Medulla oblongata (tissue), 1 donor: ENCODE measurements around the gene SRRD.
"Not testable (repeated sequence)": the region's sequence is repeated elsewhere in the genome, so short reads cannot be mapped to it uniquely, and the experiment has no call there.

Source experiments
- DNase-seq: peaks from one replicate; pipeline ENCODE4 v3.0.0-alpha.2; 2015; ENCODE audit errors: extremely low spot score

SRRD gene

DNA sequence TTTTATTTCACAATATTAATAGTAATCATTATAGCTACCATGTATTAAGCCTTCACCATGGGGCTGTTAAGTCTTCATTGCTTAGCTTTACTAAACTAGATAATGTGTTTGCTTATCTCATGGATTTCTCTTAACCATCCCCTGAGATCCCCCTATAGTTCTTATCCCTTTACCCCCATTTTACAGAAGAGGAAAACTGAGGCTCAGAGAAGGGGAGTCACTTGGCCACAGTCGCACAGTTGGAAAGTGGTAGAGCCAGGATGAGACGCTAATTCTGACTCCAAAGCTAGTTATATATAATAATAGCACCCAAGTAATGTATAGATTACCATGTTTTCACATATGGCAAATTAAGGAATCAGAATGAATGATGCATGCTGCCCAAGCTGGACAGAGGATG lies 38.3 kb downstream of the SRRD start:
- DNase-seq, result no peak

- DNase-seq, result no peak
These were observed 38.9 kb downstream of the SRRD start for GRCh38 chr22:26522592-26522991.

DNA sequence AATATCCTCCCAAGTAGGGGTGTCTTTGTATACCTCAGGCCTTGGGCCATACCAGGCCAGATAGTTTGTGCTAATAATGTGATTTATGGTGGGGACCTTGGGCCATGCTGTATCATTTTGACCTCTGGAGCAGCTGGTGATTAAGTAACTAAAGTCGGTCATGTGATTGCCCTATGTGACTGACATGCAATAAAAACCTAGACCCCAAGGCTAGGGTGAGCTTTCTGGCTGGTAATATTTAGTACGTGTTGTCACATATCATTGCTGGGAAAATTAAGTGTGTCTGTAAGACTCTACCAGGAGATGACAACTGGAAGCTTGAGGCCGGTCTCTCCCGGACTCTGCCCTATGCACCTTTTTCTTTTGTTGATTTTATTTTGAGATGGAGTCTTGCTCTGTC lies 41.2 kb downstream of the SRRD start:
- DNase-seq, result no peak

GRCh38 chr22:26525946-26526564 lies 42.4 kb downstream of the SRRD start:
- no peak for DNase-seq

- no peak for DNase-seq
These were observed 43.5 kb downstream of the SRRD start for GRCh38 chr22:26527167-26527566.

GRCh38 chr22:26527574-26528465 lies 44.1 kb downstream of the SRRD start:
- no peak for DNase-seq

DNA sequence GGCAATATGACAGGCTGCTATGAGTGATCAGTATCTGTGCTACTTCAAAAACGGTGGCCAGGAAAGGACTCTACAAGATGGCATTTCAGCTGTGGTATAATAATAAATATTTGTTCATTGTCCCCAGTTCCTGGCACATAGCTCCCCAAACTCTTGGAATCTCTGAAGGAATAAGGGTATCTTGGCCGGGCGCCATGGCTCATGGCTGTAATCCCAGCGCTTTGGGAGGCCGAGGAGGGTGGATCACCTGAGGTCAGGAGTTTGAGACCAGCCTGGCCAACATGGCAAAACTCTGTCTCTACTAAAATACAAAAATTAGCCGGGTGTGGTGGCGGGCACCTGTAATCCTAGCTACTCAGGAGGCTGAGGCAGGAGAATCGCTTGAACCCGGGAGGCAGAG lies 44.8 kb downstream of the SRRD start:
- not testable (repeated sequence) for DNase-seq

GRCh38 chr22:26529345-26529744 lies 45.7 kb downstream of the SRRD start:
- no peak for DNase-seq

GRCh38 chr22:26534171-26534855 lies 50.6 kb downstream of the SRRD start:
- DNase-seq, result no peak

- DNase-seq, result no peak
These were observed 51.4 kb downstream of the SRRD start for GRCh38 chr22:26534874-26535602.

DNA sequence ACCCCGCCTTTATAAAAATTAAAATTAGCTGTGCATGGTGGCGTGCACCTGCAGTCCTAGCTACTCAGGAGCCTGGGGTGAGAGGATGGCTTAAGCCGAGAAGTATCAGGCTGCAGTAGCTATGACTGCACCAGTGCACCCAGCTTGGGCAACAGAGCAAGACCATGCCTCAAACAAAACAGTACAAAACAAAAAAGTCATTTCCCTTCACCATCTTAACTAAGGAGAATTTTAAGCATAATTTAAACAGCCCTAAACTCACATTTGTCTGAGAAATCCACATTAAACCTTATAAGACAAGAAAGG lies 51.9 kb downstream of the SRRD start:
- DNase-seq, result no peak

- DNase-seq, result no peak
These were observed 52.5 kb downstream of the SRRD start for GRCh38 chr22:26536056-26536761.

GRCh38 chr22:26536762-26537134 lies 53.1 kb downstream of the SRRD start:
- no peak for DNase-seq

GRCh38 chr22:26540119-26540518 lies 56.4 kb downstream of the SRRD start:
- DNase-seq, result no peak

GRCh38 chr22:26541167-26541819 lies 57.6 kb downstream of the SRRD start:
- no peak for DNase-seq

- peak; percentile 45 for DNase-seq
These were observed 59.2 kb downstream of the SRRD start for GRCh38 chr22:26542831-26543230.
